ENCODE data around the gene TAC3.

TAC3 gene

DNA sequence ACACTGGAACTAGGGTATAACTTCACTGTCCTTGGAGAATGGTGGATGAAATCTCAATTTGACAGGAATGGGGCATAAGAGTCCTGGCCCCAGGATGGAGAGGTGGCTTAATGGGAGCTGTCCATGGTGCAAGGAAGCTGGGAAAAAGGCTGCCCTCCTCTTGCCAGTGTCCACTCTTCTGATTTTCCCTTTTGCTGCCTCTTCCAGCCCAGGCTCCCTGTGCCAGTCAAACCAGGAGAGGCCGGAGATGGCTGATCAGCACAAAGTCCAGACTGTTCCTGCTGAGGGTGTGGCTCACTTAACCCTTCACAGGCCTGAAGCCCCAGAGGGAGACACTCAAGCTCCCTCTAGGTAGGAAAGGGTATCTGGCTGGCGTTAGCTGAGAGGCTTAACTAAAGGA is 33.6 kb upstream of the TAC3 start, which contains the start of gene MYO1A:
Gene MYO1A (minus strand): TSS at position 240 of the 400 bp plus-strand sequence. CDS start 1,806 bp downstream, outside the sequence.
- no peak within 1 kb of the TSS for H3K27ac ChIP-seq
- TF ChIP-seq, protein P1, sequence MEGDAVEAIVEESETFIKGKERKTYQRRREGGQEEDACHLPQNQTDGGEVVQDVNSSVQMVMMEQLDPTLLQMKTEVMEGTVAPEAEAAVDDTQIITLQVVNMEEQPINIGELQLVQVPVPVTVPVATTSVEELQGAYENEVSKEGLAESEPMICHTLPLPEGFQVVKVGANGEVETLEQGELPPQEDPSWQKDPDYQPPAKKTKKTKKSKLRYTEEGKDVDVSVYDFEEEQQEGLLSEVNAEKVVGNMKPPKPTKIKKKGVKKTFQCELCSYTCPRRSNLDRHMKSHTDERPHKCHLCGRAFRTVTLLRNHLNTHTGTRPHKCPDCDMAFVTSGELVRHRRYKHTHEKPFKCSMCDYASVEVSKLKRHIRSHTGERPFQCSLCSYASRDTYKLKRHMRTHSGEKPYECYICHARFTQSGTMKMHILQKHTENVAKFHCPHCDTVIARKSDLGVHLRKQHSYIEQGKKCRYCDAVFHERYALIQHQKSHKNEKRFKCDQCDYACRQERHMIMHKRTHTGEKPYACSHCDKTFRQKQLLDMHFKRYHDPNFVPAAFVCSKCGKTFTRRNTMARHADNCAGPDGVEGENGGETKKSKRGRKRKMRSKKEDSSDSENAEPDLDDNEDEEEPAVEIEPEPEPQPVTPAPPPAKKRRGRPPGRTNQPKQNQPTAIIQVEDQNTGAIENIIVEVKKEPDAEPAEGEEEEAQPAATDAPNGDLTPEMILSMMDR (conservative IDR thresholded peaks at IDR 0.05): no peak

DNA sequence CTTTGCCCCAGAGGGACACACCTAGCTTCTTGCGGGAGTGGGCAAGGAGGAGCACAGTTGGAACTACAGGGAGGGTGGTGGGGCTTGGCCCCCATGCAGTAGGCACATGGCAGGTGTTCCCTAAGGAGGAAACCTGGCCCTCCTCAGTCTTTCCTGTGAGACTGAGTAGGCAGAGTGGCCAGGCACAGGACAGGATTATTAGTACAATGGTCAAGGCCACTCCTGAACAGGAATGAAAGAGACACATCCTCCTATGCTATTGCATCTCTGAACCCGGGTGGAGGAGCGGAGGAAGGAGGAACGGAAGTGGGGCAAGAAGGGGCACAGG is 32.8 kb upstream of the TAC3 start:
- TF ChIP-seq, protein P1 (conservative IDR thresholded peaks at IDR 0.05): no peak
- H3K27ac ChIP-seq: no peak overlapping the region

DNA sequence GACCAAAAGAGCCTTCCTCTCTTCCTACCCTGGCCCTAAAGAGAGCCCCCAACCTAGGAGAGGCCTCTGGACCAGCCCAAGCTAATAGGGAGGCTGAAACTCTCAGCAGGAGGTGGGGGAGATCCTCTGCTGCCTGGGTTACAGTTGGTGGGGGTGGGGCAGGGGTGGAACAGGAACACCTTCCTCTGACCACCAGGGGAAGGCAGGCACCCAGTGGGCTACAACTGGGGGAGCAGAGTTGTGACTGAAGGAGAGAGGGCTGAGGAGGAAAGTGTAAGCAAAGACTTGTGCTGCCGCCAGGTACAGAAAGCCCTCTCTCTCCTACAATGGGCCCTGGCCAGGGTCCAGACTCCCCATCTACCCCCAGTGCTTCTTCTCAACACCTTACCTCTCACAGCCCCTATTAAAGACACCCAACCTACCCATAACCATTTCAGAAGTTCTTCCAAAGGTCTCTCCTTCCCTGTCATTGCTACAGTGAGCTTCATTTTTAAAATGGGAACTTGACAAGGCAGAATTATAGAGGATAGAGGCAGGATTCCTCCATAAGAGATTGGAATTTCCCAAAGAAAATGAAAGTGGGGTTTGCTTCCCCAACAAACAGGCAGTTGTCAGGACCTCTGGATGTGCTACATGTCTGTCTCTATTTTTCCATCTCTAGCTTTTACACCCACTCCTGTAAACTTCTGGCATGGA is 32.2 kb upstream of the TAC3 start:
- no peak overlapping the region for H3K27ac ChIP-seq
- TF ChIP-seq, protein P1 (conservative IDR thresholded peaks at IDR 0.05): no peak

DNA sequence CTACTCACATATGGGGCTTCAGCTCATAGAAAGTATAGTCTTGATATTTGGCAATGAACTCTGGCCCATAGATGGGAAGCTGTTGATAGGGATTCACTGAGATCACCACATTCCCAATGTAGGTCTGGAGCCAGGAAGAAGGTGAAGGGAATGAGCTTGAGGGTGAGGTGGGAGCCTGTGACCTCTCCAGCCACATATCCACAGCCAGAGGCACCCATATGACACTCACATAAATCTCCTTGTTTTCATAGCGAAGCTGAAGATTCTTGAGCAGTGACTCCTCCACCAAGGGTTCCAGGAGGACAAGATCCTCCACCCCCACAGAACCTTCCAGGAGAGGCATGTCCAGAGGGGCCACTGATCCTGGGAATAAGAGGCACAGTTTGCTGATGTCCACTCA is 31.7 kb upstream of the TAC3 start:
- H3K27ac ChIP-seq: no peak overlapping the region
- TF ChIP-seq, protein P1 (conservative IDR thresholded peaks at IDR 0.05): no peak

DNA sequence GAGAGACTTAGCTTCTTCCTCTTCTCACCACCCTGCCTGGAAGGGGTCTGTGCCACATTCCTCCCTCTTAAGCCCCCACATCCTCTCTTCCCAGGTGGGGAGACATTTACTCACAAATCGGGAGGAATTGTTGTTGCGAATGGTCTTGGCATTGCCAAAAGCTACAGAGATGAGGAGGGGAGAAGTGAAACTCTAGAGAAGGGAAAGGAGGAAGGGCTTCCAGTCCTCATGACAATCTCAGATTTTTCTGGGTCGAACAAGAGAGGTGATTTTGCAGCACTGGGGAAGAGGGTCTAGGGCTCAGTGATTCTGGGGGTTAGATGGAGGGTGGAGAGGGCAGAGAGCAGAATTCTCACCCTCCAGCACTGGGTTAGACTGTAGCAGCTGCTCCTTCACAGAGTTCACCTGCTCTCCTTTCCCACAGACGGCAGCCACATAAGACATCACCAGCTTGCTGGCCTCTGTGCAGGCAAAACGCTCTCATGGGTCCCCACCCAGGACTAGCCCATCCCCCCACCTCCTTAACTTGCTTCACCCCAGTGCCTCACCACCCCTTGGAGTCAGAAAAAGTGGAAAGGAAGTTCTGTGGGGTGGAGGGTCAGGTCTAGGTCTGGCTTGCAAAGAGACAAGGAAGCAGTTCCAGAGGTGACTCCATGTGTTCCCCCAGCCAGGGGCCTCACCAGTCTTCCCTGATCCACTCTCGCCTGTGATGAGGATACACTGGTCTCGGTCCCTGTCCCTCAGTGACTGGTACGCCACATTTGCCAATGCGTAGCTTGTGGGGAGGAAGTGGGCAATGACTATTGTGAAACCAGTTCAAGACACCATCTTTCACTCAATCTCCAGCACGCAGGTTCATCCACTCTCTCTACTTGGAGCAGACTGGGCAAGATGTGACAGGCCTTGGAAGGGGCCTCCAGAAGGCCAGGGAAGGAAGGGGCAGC is 30.9 kb upstream of the TAC3 start:
- no peak overlapping the region for H3K27ac ChIP-seq
- TF ChIP-seq, protein P1 (conservative IDR thresholded peaks at IDR 0.05): no peak

DNA sequence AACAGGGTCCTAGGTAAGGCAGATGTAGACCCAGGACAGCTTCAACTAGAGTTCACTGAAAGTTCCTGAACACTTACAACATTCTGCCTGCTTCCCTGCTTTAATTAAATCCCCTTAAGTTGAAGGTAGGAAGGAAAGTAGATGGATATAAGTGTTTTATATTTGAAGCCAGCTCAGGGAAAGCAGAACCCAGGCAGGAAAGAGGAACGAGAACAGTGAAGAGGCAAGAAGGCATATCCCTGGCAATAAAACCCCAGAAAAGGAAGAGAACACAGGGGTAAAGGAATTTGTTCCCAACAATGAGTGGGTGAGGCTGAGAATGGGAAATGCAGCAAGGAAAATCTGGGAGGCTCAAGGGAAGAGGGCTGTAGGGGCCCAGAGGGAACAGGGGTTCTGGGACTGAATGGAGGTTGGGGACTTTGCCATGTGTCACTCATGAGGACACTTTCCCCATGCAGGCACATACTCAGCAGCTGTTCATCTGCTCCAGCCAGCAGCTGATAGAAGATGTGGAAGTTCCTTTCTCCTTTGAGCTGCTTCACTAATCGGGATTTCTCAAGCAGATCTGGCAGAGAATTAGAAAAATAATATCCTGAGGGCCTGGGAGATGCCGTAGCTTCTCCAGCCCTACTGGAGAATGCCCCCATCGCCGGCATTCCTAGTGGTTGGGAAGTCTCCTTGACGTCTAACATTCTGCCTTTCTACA is 29.9 kb upstream of the TAC3 start:
- TF ChIP-seq, protein P1 (conservative IDR thresholded peaks at IDR 0.05): no peak
- no peak overlapping the region for H3K27ac ChIP-seq

DNA sequence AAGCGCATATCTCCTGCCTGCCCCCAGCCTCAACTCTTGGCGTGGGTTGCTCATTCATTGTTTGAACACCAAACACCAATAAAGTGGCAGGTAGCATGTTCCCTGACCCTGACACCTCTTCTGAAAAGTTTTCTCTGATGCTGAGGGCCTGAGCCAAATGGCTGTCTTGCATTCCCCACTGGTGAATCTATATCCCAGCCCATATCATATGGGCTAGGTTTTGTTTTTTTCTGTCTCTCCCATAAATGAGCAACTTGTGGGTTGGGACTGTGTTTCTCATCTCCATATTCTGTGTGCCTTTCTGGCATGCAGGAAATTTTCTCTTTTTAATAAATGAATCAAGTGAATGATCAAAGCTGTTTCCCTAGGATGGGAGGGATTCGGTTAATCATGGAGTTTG is 28.6 kb upstream of the TAC3 start:
- H3K27ac ChIP-seq: no peak overlapping the region
- TF ChIP-seq, protein P1 (conservative IDR thresholded peaks at IDR 0.05): no peak

Measured in VCaP (cell line).